ENCODE data around the gene SKAP1.

Gene SKAP1

DNA sequence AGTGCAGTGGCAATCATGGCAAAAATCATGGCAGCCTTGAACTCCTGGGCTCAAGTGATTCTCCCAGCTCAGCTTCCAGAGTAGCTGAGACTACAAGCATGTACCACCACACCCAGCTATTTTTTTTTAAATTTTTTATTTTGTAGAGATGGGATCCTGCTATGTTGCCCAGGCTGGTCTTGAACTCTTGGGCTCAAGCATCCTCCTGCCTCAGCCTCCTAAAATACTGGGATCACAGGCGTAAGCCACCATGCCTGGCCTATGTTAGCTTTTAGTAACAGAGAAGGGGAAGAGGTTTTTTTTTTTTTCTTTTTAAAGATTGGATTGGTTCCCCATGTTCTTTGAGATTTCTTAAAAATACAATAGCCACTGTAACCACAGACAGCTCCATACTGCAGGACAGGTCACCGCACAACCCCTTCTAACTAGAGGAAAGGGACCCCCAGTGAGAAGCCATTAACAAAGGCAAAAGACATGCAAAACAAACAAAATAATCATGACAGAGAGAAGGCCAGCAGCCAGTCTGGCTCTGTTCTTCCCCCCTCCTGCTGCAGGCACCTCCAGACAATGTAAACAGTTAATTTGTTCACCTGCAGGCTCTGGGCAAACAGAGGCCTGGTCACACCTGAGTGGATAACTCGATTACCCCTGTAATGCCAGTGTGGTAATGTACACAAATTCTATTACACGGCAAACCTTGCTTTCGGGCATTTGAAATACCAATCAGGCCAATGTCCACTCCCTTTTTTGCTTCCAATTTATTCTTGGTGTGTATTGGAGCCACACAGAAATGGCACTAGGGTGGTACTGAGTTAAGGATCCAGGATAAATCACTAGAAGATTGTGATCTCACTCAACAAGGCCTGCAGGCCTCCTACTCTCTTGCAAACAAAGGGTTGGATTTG, 269.6 kb downstream of the SKAP1 start:
- DNase-seq = peak; percentile 37

DNA sequence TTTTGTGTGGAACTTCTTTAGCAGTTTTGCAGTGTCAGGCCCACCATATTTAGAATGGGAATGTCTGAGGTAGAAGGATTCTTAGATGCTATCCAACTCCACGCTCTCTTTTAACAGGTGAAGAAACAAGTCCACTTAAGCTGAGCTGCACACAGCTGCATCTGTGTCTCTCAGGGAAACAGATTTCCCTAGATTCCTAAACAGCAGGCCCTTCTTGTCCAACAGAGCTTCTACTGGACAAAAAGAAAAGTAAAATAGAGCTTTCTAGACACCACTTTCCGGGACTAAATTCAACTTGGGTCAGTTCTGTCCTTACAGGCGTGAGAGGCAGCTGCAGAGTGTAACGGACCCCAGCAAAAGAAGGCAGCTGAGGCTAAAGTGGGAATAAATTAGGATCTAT, 270.8 kb downstream of the SKAP1 start:
- DNase-seq = no peak

DNA sequence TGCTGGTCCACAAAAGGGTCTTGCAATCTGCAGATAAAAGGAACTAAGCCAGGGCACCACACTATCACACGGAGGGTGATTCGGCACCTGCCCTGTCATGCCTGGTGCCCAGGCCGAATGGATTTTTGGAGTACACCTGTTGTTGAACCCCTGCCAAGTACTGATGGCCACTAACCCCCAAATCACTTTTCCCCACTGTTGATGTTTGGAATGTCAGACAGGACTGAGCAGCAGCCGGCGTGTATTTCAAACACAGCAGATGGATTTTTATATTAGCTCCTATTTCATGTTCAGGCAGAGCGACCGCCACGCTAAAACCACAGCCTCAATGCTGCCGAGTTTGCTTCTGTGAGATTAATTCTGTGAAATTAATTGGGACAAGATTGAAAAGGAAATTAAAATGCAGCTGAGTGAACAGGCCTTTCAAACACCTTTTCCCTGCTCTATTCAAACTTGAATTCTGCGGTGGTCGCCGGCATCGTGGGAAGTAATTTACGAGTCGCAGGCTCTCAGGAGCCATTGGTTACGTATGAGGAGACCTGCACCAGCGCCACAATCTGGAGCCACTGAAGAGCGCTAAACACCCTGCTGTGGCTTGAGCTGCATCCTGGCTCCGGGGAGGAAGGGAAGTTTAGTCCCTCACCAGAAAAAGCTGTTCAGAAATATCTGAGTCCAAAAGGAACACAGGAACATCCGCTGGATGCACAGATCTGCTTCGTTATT, 274.0 kb downstream of the SKAP1 start:
- DNase-seq = peak; percentile 41

DNA sequence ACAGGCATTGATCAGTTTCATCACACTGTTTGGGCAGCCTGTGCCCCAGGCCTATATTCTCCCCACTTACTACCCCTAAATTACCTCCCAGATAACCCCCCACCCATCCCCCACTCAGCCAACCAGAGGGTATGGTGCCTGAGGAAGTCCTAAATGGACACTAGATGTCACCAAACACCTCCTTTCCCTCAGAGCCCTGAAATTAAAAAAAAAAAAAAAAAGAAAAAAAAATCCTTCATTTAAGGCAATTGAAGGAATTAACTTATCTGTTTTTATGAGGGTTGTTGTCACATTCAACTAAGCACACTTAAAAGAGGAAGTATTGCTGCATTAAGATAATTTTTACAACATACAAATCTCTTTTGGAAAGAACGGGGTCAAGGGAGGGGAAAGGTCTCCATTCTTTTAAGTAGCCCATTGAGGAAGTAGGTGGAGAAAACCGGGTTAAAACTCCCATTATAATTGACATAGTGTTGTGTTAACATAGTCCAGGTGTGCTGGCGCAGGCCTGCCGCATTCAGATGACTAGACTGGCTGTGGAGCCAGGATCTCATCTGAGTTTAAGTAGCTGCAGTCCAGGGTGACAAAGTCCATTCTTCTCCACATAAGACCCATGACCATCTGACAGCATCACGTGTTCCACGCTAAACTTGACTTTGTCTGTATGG, 276.2 kb downstream of the SKAP1 start:
- peak; percentile 26 for DNase-seq

DNA sequence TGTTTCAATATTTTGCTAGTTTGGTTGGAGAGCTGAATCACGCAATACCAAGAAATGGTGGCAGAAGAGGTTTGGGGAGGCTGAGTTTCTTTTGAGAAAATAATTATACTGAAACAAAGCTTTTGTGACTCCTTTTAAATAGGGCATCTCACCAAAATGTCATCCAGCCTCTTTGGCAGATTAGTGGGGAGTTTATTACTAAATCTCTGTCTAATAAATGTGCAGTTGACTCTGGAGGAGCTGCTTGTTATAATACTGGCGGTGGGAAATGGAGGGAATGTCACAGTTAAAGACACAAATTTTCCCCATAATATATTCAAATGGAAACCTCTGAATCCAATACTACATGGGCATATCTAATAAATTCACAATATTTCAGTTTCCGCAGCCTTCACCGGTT, 277.7 kb downstream of the SKAP1 start:
- no peak for DNase-seq

DNA sequence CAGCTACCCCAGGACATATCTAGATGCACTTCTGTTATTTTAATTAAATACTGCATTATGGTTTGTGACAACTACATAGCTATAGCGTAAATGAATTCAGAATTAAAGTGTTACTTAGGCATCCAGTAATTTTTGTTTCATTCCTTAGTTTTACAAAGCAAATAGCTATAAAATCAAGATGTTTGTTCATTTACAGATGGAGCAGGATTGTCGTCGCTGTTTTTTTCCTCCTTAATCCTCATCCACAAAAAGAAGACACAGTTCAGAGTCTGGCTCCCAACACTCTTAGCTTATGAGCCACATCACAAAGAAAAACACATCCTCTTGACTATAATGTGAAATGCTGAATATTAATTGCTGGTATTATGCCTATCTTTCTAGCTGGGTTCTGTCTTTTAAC, 278.8 kb downstream of the SKAP1 start:
- no peak for DNase-seq

DNA sequence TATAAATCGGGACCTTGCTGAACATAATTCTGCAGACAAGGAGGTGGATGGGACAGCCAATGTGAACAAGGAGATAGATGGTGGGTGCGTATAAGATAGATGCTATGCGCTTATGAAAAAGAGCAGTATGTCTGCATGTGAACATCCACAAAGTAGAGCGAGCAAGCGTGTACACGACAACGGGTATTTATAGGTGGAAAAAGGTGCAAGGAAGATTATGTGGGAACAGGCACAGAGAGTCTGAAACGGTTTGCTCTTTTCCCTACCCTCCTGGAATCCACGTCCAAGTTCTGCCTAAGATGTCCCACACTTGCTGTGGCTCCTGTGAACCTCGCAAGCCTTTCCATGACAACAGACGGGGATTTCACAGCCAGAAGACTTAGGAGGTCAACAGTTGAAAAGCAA, 279.4 kb downstream of the SKAP1 start:
- DNase-seq = no peak

DNA sequence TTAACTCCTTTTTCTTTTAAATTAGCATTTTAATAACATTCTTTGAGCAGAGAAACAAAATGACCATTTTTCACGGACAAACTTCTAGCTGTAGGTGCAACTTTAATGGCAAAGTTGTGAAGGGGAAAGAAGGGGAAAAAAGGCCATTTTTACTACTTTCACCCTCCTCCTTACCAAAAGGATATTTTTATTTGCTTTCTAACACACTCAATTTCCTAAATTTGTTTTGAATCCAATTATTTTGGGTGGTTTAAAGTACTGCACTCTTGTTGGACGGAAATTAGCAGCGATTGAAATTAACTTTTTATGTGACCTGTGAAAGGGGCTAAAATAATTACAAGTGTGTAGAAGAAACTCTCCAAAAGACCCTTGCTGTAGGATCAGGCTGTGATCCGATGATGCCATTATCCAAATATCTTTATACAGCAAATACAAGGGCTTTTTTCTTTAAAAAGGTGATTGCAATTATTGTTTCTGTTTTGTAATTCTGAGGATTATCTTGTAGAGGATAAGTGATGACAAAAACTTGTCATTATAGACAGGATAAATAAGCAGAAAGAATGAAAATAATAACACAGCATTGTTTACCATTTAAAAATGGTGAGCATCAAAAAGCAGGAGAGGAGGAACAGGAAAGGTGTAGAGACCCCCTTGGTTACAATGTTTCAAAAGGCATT, 280.1 kb downstream of the SKAP1 start:
- DNase-seq = no peak

DNA sequence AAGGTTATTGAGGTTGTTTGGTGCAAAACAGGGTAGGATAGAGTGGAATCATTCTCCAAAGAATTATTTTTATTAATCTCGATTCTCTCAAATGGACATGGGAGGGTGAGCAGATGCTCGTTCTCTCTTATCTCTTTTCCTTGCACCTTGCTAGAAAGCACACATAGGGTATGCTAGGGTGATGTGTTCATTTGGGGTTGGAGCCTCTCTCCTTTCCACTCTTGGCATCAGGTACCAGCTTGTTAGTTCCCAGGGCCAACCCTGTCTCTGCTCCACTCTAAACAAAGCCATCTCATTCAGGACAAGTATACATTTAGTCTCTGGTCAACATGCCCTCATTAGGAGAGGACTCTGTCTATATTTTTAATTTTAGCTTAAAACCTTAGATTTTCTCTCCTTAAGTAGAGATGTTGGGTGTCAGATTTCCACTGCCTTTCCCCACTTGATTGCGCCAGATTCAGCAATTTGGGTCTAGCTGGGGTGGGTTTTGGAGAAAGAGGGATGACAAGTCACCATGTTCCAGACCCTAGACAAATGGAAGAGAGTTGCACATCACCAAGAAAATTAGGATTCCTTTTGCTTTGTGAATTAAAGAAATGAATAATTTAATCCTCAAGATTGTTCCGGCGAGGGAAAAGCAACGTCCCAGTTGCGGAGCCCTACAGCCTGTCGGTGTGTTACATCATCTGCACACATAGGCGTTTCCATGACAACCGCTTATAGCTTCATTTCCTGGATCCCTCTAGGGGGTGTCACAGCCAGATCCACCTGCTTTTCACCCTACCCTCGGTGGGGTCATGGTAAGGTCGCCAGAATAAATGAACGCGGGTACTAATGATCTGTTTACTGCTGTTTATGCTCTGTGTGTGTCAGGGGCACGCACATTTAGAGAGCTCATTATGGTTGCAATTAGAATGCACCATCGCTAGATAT, 280.9 kb downstream of the SKAP1 start:
- DNase-seq = peak; percentile 12

DNA sequence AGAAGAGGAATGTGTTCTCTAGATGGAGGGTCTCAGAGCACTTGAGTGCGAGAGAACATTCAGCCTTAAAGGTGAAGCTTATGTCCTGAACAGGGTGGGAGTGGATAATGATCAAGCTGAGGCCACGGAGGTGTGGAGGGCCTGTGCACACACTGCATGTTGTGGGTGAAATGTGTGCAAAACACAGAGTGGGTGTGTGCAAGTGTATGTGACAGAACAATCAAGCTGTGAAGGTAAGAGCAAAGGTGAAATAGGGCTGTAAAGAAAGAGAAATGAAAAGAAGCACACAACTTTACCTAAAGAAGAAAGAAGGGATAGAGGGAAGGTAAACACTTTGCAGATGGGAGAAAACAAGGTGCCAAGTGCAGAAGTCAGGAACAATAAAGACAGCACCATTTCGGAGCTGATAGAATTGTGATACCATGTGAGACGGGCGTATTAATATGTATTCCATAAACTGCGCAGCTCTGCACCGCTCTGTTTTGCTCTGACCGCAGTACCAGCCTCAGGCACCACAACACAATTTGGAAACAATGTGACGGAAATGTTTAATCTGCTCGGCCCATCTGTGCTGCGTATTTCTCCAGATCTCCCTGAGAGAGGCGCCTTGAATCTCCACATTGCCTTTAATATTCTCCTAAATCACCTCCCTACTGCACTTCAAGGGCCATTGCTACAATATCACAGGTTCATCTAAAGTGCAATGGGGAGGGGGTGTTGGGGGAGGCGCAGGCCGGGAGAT, 281.8 kb downstream of the SKAP1 start:
- no peak for DNase-seq

DNA sequence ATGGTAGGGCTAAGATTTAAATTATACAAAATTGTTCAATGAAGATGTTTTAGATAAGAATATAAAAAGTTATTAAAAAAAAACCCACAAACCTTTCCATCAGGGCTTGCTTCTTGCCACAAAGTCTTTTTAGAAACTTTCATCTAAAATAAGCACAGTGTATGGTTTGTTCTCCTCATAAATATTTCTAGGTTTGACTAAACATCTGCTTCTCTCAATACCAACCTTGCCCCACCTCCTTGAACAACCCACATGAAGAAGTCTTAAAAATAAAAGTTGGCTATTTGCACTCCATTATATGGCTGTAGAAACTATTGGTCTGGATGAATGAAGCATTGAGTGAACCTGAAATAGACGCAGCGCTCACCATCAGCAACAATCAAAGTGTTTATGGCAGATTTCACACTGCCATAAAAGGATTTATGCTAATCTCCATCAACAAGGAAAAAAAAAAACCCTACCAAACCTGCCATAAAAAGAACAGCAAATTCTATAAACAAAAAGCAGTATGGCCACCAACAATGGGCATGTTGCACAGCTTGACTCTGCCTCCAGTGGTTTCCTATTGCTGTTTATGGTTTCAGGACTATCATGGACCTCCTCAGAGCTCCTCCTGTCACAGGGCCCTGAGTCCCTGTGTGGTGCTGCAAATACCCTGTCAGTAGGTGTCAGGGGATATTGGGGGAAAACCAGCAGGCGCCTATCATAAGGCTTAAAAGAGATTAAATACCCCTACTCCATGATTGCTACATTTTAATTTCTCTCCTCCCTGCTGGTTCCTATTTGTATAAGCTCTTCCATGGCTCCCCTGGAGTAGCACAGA, 284.8 kb downstream of the SKAP1 start:
- no peak for DNase-seq

DNA sequence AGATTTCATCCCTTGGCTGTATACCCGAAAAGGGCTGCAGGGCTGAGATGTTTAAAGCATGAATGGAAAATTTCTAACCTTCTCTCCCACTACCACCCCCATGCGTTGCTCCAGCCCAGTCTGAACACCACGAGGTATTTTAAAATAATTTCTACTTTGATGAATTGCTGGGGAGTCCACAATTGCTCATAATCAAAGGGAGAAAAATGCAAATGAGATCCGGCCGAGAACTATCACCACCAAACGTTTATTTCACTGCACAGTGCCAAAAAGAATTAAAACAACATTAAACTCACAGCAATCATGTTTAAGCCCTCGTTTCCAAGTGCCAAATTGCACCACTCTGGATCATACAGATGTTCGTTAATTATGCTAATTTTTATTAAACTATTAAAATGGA, 285.8 kb downstream of the SKAP1 start:
- no peak for DNase-seq

DNA sequence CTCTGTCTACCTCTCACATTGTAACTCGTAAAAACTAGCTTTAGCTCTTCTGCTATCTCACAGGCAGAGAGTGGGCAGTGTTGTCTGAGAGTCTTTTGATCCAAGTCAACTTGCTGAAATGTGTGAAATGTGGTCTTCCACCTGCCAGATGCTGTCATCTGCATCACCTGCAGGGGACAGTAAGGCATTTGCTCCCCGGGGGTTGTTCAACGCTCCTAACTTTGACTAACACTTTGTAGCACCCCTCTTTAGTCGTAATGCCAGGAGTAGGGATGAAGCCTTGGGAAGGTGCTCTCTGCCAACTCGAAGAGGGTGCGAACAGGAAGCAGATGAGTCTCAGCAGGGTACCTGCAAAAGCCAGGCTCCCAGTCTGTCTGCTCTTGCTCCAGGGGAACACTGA, 286.4 kb downstream of the SKAP1 start:
- DNase-seq = no peak

DNA sequence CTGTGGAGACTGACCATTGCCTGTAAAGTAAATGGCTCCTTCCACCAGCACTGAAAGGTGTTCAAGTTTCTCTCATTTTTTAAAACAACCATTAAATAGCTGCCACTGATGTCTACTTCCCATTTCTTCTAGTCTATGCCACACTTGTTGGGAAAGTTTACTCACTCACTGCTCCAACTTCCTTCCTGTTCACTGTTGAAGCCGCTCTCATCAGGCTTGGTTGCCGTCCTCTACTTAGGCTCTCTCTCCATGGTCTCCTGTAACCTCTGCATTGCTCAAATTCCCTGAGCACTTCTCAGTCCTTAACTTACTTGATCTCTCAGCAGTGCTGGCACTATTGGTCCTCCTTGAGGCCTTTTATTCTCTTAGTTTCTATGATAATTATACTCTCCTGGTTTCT, 290.1 kb downstream of the SKAP1 start:
- DNase-seq = no peak

DNA sequence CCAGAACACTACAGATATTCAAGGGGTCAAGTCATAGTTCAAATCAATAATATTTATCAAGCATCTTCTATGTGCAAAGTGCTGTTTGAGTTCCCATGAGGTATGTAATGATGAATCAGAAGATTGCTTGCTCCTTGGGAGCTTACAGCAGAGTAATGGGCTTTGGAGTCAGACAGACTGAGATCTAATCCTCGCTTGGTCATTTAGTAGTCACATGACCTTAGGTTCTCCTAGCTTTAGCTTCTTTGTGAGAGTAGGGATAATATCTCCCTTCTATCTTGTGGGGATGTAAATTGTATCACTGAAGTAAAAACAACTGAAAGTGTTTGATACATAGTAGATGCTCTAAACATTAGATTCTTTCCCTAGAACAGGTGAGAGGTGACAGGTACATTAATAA, 292.4 kb downstream of the SKAP1 start:
- no peak for DNase-seq

DNA sequence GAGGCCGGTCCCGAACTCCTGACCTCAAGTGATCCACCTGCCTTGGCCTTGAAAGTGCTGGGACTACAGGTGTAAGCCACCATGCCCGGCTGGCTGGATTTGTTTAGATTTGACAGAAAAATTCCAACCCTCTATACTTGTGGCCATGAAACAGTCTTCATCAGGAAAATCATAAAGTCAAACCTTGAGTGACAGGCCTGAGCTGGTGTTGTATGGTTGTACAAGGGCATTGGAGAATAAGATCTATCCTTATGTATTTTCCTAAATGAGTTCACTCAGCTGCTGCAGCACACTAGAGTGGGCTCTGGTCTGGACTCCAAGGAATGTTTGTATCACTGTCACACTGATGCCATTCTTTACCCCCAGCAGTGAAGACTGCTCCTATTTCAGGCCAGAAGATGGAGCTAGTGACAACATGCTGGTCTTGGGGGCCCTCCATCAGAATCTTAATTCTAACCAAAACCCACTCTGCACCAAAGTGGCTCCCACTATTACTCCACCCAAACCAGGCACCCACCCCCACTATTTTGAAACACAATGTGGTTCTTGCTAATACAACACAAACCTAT, 295.0 kb downstream of the SKAP1 start:
- no peak for DNase-seq

DNA sequence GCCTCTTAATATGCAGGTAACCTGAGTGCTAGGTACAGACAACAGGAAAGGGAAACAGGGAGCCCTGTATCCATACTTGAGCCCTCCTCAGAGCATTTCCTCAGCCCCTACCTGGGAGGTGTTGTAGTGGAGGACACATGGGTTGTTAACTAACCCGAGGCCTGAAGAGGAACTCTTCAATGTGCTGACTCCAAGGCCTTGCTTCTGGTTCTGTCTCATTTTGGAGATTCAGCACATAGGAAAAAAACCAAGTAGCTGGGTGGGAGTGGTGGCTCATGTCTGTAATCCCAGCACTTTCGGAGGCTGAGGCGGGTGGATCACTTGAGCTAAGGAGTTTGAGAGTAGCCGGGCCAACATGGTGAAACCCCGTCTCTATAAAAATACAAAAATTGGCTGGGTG, 297.6 kb downstream of the SKAP1 start:
- DNase-seq = no peak

DNA sequence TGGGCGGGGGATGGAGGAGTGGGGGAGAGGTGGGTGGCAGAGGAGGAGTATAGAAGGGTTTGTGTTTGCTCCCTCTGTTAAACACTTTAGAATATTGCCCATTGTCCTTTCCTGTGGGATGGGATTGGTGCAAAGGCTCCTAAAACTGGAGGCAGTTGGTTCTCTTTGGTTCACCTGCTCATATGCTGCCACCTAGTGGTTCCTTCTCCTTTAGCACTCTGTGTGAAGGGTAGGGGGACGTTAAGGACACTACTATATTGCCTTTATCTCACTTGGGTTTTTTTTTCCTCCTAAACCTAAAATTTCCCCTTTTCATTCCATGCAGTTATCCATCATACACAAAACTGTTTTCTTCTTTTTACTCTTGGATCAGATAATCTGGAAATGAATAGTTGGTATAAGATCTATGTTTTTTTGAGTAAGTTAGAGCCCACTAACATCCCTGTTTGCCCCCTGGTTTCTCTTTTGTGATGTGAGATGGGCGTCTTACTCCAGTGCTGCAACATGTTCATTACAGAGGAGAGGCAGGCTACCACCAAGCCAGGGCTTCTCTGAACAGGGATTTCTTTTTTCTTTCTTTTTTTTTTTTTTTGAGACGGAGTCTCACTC, 298.7 kb downstream of the SKAP1 start:
- DNase-seq = peak; percentile 60

DNA sequence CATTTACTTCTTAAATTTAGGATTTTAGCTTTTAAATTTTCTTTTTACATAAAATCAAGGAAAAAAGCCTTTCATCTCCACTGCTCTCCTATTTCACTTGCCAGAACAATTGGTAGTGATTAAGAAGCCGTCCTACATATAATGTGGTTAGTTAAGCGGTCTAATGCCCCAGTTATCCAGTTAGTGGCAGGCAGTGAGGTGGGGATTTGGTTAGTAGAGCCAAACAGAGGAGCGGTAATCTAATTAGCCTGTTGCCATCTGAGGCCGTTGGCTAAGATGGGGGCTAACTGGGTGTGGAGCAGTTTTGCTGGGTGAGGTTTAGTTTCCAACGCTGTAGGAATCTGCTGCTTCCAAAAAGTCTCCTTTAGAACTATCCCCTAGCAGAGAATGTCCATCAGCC, 300.0 kb downstream of the SKAP1 start:
- DNase-seq = no peak

DNA sequence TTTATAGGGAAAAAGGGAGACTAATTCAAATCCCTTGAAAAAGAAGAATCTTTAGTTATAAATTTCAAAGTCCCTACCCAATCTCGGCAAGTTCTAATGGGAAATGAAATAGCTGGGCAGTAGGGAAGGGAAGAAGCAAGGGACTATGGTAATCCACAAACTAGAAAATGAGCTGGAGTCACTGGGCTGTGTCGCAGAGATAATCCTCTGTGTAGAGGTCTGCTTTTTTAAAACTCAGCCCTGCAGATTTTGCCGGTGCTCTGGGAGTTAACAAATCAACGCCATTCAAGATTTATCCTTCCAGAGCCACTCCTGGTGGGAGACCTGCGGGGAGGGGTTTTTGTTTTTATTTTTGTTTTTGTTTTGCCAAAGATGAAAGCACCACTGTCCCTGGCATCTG, 301.6 kb downstream of the SKAP1 start:
- no peak for DNase-seq

All from NCI-H2107 (cell line).